ENCODE measurements around the gene EHD2.

Gene EHD2

GRCh38 chr19:47679251-47679900, 33.8 kb upstream of the EHD2 start:
- Mint-ChIP-seq H3K9me3 (no peaks in the 10 kb centered on the region), H3K27me3 (ENCODE audit: low read depth, poor library complexity) (no peaks in the 10 kb centered on the region), H3K4me3 (no peak overlapping the region), H3K27ac (no peak overlapping the region), H3K36me3 (ENCODE audit: low read depth) (peaks cover 39% of the 10 kb centered on the region), H3K4me1 (no peaks in the 10 kb centered on the region)
- TF ChIP-seq, protein P1, sequence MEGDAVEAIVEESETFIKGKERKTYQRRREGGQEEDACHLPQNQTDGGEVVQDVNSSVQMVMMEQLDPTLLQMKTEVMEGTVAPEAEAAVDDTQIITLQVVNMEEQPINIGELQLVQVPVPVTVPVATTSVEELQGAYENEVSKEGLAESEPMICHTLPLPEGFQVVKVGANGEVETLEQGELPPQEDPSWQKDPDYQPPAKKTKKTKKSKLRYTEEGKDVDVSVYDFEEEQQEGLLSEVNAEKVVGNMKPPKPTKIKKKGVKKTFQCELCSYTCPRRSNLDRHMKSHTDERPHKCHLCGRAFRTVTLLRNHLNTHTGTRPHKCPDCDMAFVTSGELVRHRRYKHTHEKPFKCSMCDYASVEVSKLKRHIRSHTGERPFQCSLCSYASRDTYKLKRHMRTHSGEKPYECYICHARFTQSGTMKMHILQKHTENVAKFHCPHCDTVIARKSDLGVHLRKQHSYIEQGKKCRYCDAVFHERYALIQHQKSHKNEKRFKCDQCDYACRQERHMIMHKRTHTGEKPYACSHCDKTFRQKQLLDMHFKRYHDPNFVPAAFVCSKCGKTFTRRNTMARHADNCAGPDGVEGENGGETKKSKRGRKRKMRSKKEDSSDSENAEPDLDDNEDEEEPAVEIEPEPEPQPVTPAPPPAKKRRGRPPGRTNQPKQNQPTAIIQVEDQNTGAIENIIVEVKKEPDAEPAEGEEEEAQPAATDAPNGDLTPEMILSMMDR (IDR thresholded peaks at IDR 0.05) = no peak
- DNase-seq = no peak

DNA sequence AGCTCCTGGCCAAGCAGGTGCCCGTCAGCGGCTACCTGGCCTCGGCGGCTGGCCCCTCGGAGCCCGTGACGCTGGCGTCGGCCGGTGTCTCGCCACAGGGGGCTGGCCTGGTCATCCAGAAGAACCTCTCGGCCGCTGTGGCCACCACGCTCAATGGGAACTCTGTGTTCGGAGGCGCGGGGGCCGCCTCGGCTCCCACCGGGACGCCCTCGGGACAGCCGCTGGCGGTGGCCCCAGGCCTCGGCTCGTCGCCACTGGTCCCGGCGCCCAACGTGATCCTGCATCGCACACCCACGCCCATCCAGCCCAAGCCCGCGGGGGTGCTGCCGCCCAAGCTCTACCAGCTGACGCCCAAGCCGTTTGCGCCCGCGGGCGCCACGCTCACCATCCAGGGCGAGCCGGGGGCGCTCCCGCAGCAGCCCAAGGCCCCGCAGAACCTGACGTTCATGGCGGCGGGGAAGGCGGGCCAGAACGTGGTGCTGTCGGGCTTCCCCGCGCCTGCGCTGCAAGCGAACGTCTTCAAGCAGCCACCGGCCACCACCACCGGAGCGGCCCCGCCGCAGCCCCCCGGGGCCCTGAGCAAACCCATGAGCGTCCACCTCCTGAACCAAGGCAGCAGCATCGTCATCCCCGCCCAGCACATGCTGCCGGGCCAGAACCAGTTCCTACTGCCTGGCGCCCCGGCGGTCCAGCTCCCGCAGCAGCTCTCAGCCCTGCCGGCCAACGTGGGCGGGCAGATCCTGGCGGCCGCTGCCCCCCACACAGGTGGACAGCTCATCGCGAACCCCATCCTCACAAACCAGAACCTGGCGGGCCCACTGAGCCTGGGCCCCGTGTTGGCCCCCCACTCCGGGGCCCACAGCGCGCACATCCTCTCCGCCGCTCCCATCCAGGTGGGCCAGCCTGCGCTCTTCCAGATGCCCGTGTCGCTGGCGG, 33.0 kb upstream of the EHD2 start:
- Mint-ChIP-seq H3K4me3 (no peak overlapping the region), H3K4me1 (no peaks in the 10 kb centered on the region), H3K27me3 (ENCODE audit: low read depth, poor library complexity) (no peaks in the 10 kb centered on the region), H3K9me3 (no peaks in the 10 kb centered on the region), H3K27ac (no peak overlapping the region), H3K36me3 (ENCODE audit: low read depth) (peaks cover 33% of the 10 kb centered on the region)
- no peak for DNase-seq
- TF ChIP-seq, protein P1 (IDR thresholded peaks at IDR 0.05) = no peak

DNA sequence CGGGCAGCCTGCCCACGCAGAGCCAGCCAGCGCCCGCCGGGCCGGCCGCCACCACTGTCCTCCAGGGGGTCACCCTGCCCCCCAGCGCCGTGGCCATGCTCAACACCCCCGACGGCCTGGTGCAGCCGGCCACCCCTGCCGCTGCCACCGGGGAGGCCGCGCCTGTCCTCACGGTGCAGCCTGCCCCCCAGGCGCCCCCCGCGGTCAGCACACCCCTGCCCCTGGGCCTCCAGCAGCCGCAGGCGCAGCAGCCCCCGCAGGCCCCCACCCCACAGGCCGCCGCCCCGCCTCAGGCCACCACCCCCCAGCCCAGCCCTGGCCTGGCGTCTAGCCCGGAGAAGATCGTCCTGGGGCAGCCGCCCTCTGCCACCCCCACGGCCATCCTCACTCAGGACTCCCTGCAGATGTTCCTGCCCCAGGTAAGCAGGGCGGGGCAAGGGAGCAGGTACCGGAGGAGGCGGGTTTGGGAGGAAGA, 32.3 kb upstream of the EHD2 start:
- Mint-ChIP-seq H3K27me3 (ENCODE audit: low read depth, poor library complexity) (no peaks in the 10 kb centered on the region), H3K4me1 (no peaks in the 10 kb centered on the region), H3K27ac (no peak overlapping the region), H3K4me3 (no peak overlapping the region), H3K9me3 (no peaks in the 10 kb centered on the region), H3K36me3 (ENCODE audit: low read depth) (peaks cover 37% of the 10 kb centered on the region)
- TF ChIP-seq, protein P1 (IDR thresholded peaks at IDR 0.05) = no peak
- DNase-seq = no peak

DNA sequence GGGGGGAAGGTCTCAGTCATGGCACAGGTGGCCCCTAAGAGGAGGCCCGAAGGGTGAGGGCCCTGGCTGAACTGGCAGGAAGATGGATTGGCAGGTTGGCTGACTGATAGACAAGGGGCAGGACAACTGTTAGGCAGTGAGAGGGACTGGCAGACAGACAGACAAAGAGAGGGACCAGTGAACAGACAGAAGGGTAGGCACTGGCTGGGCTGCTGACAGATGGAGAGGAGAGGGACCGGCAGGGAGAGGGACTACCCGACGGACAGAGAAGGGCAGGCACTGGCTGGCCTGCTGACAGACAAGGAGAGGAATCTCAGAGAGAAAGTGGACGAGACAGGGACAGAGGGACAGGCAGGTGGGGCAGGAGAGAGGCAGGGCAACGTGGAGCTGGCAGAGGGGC, 31.8 kb upstream of the EHD2 start:
- DNase-seq = no peak
- no peaks in the 10 kb centered on the region for H3K9me3 Mint-ChIP-seq
- no peaks in the 10 kb centered on the region for H3K4me1 Mint-ChIP-seq
- H3K4me3 Mint-ChIP-seq = no peak overlapping the region
- H3K27ac Mint-ChIP-seq = peak overlapping the region; percentile 70
- no peaks in the 10 kb centered on the region for H3K27me3 Mint-ChIP-seq (ENCODE audit: low read depth, poor library complexity)
- TF ChIP-seq, protein P1 (IDR thresholded peaks at IDR 0.05) = no peak
- H3K36me3 Mint-ChIP-seq (ENCODE audit: low read depth) = peaks cover 37% of the 10 kb centered on the region

- no peaks in the 10 kb centered on the region for H3K4me1 Mint-ChIP-seq
These were observed 31.3 kb upstream of the EHD2 start for GRCh38 chr19:47681936-47682335.

More at GRCh38 chr19:47681936-47682335, 31.3 kb upstream of the EHD2 start:
- Mint-ChIP-seq H3K27me3 (ENCODE audit: low read depth, poor library complexity) (no peaks in the 10 kb centered on the region), H3K36me3 (ENCODE audit: low read depth) (peaks cover 34% of the 10 kb centered on the region), H3K4me3 (no peak overlapping the region), H3K27ac (no peak overlapping the region), H3K9me3 (no peaks in the 10 kb centered on the region)
- no peak for DNase-seq
- TF ChIP-seq, protein P1 (IDR thresholded peaks at IDR 0.05) = no peak
